ENCODE data around the gene TRABD2A. TPM values are rescaled to one million over a fixed set of nuclear protein-coding genes. Genes with fewer than 3 reads are reported as not detected.
"Not testable (repeated sequence)": the region's sequence is repeated elsewhere in the genome, so short reads cannot be mapped to it uniquely, and the experiment has no call there.

TRABD2A gene
- total RNA-seq, 1 experiment from 2014 or later = 12.0 TPM

DNA sequence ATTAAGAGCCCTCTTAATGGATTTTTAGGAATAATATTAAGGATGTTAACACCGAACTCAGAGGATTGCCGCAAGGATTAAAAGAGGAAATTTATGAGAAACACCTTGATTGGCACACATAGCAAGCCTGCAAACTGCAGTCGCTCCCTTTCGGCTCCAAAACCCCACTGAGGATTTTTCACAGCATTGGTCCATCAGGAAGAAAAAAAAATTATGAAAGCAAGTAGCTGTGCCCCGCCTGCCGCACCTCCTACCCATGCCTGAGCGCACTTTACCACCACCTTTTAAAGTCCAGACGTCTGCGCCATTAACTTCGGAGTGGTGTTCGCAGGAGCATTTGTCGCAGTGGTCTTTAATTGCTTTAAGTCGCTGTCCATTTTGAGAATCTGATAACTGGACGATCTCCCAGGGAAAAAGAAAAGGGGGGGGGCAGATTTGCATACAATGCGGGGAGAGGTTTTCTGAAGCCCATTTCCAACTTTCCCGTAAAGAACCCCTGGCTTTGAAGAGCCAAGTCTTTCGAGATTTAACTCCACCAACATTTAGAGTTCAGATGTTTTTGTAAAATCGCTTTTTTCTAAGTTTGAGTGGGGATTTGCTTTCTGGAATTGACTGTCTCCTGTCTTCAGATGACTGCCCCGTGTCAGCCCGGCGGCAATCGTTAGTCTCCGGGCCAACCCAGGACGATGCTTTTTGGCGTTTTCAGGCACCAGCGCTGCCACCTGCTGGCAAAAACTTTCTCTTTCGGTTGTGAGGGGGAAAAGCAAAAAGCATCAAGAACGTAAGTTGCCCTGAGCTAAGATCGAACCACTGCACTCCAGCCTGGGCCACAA is 913 bp upstream of the TRABD2A start:
- peak; percentile 76 for DNase-seq (ENCODE audit: low spot score)

GRCh38 chr2:84880395-84880644 is 564 bp downstream of the TRABD2A start:
- no peak for DNase-seq (ENCODE audit: low spot score)

DNA sequence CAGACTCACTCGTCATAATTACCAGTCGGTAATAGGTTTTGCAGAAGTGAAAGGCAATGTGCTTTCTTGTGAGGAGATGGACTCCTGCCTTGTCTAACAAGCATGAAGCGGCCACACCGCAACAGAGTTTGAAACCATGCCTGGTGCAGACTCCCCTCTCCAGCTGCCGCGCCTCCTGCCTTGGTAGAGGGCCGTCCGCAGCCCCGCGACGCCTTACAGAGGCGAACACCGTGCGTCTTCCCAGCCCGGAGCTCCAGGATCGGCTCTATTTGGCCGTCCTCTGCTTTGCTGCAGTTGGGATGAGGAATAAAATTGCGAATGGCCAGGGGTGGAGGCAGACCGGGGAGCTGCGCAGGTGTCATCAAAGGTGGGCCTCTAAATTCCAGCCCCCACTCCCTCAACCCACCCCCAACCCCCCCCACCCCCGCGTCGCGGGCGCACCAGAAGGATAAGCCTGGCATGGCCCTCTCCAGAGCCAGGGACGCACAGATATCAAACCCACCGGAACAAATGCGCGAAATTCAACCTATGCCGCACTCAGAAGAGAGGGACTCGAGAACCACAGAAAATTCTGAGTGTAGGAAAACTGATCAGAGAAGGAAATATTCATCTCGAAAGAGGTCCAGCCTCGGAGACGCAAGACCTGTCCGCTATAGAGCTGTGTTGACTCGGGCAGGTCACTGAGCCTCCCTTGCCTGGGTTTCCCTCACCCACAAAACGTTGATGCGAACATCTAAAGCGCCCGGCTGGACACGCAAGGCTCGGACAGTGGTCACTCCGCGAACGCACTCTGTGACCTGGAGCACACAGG is 1.1 kb downstream of the TRABD2A start:
- no peak for DNase-seq (ENCODE audit: low spot score)

- DNase-seq (ENCODE audit: low spot score) = no peak
Measured at GRCh38 chr2:84878896-84879583, 1.8 kb downstream of the TRABD2A start.

DNA sequence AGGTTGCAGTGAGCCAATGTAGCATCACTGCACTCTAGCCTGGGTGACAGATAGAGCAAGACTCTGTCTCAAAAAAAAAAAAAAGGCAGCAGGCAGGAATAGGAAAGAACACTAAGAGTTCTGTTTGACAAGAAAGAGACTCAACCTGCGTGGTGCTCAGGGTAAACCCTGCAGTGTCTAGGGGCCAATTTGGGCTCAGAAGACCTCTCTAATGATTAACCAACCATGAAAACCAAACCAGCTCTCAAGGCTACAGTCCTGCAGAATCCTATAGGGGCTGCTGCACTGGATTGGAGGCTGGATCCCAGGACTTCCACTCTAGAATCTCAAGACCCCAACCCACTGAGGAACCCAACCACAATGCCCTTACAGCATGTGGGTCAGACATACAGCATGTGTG is 2.4 kb downstream of the TRABD2A start:
- no peak for DNase-seq (ENCODE audit: low spot score)

DNA sequence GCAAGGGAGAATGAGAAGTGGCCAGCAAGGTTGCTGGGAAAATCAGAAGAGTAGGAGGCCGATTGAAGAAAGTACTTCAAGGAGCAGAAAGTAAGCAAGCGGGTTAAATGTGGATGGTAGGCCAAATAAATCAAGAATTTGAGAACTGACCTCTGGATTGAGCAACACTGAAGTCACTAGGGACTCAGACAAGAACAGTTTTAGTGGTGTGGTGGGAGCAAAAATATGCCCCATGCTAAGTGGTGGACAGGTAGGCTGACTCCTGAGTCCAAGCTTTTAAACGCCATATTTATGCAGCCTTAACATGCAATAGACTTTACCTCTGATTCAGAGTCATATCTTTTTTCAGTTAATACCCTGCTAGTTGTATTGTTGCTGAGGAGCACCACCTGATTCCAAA is 4.5 kb downstream of the TRABD2A start:
- no peak for DNase-seq (ENCODE audit: low spot score)

DNA sequence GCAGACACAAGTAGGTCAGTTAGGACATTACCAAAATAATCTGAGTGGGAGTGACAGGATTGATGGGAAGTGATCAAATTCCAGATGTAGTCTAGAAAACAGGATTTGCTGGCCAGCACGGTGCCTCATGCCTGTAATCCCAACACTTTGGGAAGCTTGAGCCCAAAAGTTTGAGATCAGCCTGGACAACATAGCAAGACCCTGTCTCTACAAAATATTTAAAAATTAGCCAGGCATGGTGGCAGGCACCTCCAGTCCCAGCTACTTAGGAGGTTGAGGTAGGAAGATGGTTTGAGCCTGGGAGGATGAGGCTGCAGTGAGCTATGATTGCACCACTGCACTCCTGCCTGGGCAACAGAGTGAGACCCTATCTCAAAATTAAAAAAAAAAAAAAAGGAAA is 5.3 kb downstream of the TRABD2A start:
- not testable (repeated sequence) for DNase-seq (ENCODE audit: low spot score)

DNA sequence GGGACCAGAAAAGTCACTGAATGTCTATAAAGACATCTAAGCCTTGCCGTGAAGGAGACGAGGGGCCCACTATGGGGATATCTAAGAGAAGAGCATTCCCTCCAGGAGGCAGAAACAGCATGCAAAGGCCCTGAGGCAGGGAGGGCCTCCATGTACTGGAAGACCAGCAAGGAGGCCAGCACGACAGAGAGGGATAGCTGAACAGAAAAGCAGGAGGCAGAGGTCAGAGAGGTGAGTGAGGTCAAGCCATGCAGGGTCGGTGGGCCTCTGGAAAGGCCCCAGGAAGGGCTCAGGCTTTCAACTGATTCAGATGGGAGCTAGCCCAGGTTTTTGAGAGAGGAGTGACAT is 5.7 kb downstream of the TRABD2A start:
- no peak for DNase-seq (ENCODE audit: low spot score)

DNA sequence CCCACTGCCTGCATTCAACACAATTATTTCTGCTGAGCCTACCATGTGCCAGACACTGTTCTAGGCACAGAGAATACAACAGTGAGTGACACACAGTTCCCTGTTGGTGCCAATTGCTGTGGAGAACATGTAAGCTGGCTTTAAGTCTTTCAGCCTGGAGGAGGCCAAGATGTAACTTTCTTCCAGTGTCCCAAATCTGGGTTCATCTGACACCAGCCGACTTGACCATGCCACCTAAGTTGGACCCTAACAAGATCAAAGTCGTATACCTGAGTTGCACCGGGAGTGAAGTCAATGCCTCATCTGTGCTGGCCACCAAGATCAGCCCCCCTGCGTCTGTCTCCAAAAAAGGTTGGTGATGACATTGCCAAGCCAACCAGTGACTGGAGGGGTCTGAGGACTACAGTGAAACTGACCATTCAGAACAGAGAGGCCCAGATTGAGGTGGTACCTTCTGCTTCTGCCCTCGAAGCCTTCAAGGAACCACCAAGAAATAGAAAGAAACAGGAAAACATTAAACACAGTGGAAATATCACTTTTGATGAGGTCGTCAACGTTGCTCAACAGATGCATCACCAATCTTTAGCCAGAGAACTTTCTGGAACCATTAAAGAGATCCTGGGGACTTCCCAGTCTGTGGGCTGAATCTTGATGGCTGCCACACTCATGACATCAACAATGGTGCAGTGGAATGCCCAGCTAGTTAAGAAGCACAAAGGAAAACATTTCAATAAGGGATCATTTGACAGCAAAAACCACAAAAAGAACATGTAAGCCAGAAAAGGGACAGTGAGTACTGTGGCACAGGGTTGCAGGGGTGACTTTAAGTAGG is 6.3 kb downstream of the TRABD2A start:
- no peak for DNase-seq (ENCODE audit: low spot score)

GRCh38 chr2:84873350-84873749 is 7.5 kb downstream of the TRABD2A start:
- no peak for DNase-seq (ENCODE audit: low spot score)

DNA sequence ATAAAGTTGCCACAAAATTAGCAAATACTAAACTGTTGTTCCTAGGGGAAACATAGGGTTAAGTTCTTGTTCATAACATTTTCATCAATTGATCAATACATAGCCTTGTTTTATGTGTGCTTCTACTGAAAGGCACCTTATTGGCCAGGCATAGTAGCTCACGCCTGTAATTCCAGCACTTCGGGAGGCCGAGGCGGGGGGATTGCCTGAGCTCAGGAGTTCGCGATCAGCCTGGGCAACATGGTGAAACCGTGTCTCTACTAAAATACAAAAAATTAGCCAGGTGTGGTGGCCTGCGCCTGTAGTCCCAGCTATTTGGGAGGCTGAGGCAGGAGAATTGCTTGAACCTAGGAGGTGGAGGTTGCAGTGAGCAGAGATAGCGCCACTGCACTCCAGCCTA is 8.2 kb downstream of the TRABD2A start:
- DNase-seq (ENCODE audit: low spot score) = not testable (repeated sequence)

GRCh38 chr2:84870306-84870705 is 10.6 kb downstream of the TRABD2A start:
- no peak for DNase-seq (ENCODE audit: low spot score)

GRCh38 chr2:84868327-84868726 is 12.6 kb downstream of the TRABD2A start:
- not testable (repeated sequence) for DNase-seq (ENCODE audit: low spot score)

GRCh38 chr2:84866122-84866521 is 14.8 kb downstream of the TRABD2A start:
- no peak for DNase-seq (ENCODE audit: low spot score)

GRCh38 chr2:84865181-84865783 is 15.6 kb downstream of the TRABD2A start:
- DNase-seq (ENCODE audit: low spot score) = peak; percentile 49

DNA sequence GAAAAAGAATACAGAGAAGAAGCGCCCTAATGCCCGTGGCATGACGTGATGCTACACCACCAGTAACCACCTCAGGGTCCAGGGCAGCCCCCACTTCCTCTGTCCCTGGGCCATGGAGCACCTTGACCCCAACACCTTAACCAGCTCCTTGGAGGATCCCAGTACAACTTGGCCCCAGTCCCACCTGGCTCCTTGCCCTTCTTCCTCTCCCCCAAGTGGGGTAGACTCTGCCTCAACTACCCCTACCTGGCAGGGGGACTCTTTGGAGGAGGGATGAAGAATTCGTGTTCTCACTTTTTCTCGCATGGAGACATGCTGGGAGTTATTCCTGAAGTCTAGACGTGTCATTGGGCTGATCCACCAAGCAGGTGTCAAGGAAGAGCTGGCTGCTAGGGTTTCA is 18.9 kb downstream of the TRABD2A start:
- no peak for DNase-seq (ENCODE audit: low spot score)

DNA sequence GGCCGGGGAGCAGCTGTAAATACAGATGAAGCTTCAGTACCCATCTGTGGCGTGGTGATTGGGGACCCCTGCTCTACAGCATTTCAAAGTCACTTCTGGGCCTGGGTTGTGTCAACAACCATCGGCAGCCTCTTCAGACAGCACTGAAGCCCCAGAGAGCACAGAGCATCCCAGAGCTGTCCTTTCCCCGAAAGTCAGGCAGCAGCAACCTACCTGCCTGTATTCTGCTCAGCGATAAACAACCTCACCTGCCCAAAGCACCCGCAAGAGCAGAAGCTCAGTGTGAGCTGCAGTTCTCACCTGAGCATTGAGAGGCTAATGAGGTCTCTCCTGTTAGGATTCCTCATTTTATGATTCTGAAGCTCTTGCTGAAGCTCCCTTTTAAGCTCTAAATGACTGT is 19.3 kb downstream of the TRABD2A start:
- DNase-seq (ENCODE audit: low spot score) = no peak

- no peak for DNase-seq (ENCODE audit: low spot score)
Measured at GRCh38 chr2:84858937-84859336, 21.9 kb downstream of the TRABD2A start.

GRCh38 chr2:84858123-84858522 is 22.8 kb downstream of the TRABD2A start:
- no peak for DNase-seq (ENCODE audit: low spot score)

DNA sequence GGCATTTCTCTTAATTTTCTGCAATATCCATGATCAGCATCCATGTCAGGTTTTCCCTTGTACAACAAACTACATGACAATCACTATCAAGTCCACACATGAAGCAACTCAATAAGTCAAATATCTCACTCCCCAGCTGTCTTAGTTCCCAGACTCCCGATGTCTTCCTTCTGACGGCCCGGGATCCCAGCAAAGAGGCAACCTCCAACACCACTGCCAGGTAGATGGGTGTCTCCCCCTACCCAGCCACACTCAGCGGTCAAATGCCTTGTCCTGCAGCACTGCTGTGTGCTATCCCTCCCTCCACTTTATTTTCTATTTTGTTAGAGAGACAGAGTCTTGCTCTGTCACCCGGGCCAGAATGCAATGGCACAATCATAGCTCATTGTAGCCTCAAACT is 23.3 kb downstream of the TRABD2A start:
- DNase-seq (ENCODE audit: low spot score) = no peak

- no peak for DNase-seq (ENCODE audit: low spot score)
Measured at GRCh38 chr2:84856787-84857186, 24.1 kb downstream of the TRABD2A start.

- no peak for DNase-seq (ENCODE audit: low spot score)
Measured at GRCh38 chr2:84855731-84856130, 25.2 kb downstream of the TRABD2A start.

All from H4 (cell line).